ENCODE results near the gene TMEM242. TPM values are rescaled to one million over a fixed set of nuclear protein-coding genes. Genes with fewer than 3 reads are reported as not detected.

The TMEM242 gene
- polyA plus RNA-seq, 1 donor from 2014 or later = 17.6 TPM

DNA sequence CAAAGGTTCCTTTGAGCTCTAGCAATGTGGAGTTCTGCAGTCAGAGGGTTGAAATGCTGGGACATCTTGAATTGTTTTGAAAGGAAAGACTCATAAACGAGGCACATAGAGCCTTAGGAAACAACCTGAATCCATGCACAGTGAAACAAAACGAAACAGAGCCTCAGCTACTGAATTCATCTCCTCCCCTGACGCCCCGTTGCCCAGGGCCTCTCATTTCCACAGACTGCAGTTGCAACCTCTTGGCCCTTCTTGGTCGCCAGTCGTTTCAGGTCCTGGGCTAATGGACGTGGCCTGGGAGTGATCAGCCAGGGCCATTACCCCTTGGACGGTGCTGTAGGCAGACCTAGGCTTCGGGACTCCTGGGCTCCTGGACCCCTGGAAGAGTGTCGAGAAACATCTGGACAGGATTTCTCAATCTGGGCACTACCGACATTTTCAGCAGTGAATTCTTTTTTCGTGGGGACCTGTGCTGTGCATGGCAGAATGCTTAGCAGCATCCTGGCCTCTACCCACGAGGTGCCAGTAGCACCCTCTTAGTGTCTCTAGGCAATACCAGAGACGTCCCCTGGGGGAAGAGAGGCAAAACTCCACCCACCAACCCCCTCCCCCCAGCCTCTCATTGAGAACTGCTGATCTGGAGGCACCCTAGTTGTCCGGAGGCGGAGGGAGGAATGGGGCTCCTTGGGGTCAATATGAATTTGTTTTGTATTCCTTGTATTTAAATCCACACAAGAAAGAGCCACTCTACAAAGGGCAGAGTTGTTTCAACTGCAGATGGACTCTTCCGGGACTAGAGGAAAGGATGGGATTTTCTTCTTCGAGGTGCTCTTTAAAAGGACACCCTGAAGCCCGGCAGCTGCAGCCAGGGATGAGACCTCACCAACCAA, 50.2 kb downstream of the TMEM242 start:
- Histone ChIP-seq H3K9me3 (ENCODE audit: low read length) (no peaks in the 10 kb centered on the region), H3K4me3 (ENCODE audit: low read length) (no peak overlapping the region), H3K27ac (ENCODE audit: low read length) (no peak overlapping the region), H2AFZ (ENCODE audit: low read depth, low read length) (no peak overlapping the region), H3K79me2 (replicated peaks; ENCODE audit: insufficient read depth, low read length) (no peaks in the 10 kb centered on the region), H3F3A (ENCODE audit: insufficient read depth, low read length, poor library complexity, severe bottlenecking) (no peaks in the 10 kb centered on the region), H3K9ac (ENCODE audit: low read length) (no peak overlapping the region), H4K20me1 (ENCODE audit: insufficient read depth) (no peaks in the 10 kb centered on the region), H3K27me3 (ENCODE audit: insufficient read depth, low read depth, low read length) (peaks cover 9% of the 10 kb centered on the region), H3K4me2 (ENCODE audit: low read length) (no peak overlapping the region), H3K9me2 (ENCODE audit: insufficient read depth, low read length) (no peaks in the 10 kb centered on the region), H3K36me3 (ENCODE audit: insufficient read depth, low read length) (no peaks in the 10 kb centered on the region)
- TF ChIP-seq SMC3 (conservative IDR thresholded peaks at IDR 0.05; ENCODE audit: poor library complexity) (no peak), EP300 (conservative IDR thresholded peaks at IDR 0.05; ENCODE audit: poor library complexity, severe bottlenecking) (no peak), RAD21 (conservative IDR thresholded peaks at IDR 0.05) (no peak), MXI1 (conservative IDR thresholded peaks at IDR 0.05; ENCODE audit: poor library complexity, severe bottlenecking) (no peak), POLR2AphosphoS5 (IDR thresholded peaks at IDR 0.05) (no peak), TAF1 (IDR thresholded peaks at IDR 0.05; ENCODE audit: low read depth) (no peak)
- TF ChIP-seq, protein P1, sequence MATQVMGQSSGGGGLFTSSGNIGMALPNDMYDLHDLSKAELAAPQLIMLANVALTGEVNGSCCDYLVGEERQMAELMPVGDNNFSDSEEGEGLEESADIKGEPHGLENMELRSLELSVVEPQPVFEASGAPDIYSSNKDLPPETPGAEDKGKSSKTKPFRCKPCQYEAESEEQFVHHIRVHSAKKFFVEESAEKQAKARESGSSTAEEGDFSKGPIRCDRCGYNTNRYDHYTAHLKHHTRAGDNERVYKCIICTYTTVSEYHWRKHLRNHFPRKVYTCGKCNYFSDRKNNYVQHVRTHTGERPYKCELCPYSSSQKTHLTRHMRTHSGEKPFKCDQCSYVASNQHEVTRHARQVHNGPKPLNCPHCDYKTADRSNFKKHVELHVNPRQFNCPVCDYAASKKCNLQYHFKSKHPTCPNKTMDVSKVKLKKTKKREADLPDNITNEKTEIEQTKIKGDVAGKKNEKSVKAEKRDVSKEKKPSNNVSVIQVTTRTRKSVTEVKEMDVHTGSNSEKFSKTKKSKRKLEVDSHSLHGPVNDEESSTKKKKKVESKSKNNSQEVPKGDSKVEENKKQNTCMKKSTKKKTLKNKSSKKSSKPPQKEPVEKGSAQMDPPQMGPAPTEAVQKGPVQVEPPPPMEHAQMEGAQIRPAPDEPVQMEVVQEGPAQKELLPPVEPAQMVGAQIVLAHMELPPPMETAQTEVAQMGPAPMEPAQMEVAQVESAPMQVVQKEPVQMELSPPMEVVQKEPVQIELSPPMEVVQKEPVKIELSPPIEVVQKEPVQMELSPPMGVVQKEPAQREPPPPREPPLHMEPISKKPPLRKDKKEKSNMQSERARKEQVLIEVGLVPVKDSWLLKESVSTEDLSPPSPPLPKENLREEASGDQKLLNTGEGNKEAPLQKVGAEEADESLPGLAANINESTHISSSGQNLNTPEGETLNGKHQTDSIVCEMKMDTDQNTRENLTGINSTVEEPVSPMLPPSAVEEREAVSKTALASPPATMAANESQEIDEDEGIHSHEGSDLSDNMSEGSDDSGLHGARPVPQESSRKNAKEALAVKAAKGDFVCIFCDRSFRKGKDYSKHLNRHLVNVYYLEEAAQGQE (IDR thresholded peaks at IDR 0.05; ENCODE audit: borderline replicate concordance) = no peak

DNA sequence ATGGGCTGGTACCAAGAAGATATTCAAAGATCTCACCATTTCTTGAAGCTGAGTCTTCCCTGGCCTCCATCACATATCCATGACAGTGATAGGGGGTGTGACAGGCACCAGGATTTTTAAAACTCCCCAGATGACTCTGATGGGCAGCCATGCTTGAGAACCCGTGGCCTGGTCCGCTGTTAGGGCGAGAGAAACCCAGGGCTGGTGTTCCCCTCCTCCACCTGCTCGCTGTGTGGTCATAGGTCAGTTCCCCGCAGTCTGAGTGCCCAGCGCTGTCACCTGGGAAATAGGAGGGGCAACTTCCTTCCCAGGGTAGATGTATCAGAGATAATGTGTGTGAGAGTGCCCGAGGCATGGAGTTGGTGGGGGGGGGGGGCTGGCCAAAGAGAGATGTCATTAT, 50.9 kb downstream of the TMEM242 start:
- Histone ChIP-seq H3K9ac (ENCODE audit: low read length) (no peak overlapping the region), H3K4me2 (ENCODE audit: low read length) (no peak overlapping the region), H3K27ac (ENCODE audit: low read length) (no peak overlapping the region), H2AFZ (ENCODE audit: low read depth, low read length) (no peak overlapping the region), H4K20me1 (ENCODE audit: insufficient read depth) (no peaks in the 10 kb centered on the region), H3F3A (ENCODE audit: insufficient read depth, low read length, poor library complexity, severe bottlenecking) (no peaks in the 10 kb centered on the region), H3K79me2 (replicated peaks; ENCODE audit: insufficient read depth, low read length) (no peaks in the 10 kb centered on the region), H3K27me3 (ENCODE audit: insufficient read depth, low read depth, low read length) (peaks cover 9% of the 10 kb centered on the region), H3K4me3 (ENCODE audit: low read length) (no peak overlapping the region), H3K36me3 (ENCODE audit: insufficient read depth, low read length) (no peaks in the 10 kb centered on the region), H3K9me2 (ENCODE audit: insufficient read depth, low read length) (no peaks in the 10 kb centered on the region), H3K9me3 (ENCODE audit: low read length) (no peaks in the 10 kb centered on the region)
- TF ChIP-seq SMC3 (conservative IDR thresholded peaks at IDR 0.05; ENCODE audit: poor library complexity) (no peak), EP300 (conservative IDR thresholded peaks at IDR 0.05; ENCODE audit: poor library complexity, severe bottlenecking) (no peak), EZH2 (IDR thresholded peaks at IDR 0.05; ENCODE audit: borderline replicate concordance, insufficient read depth, low read length, poor library complexity, severe bottlenecking) (no peak)
- TF ChIP-seq, protein P1 (IDR thresholded peaks at IDR 0.05; ENCODE audit: borderline replicate concordance) = no peak
